Activated naive CD4-positive, alpha-beta T cell treated with Interleukin-2 at 50 U/mL for 16 hours (primary cell): Measurements from ENCODE around the gene AP5Z1.

Source experiments
- DNase-seq: peaks from one replicate; pipeline ENCODE4 v3.0.0-alpha.2; 2020

Gene AP5Z1

GRCh38 chr7:4775250-4775847 lies at the start of gene AP5Z1:
AP5Z1 (plus strand) TSS chr7:4775623; CDS start chr7:4775716, 93 bp downstream.
- peak; percentile 97 for DNase-seq

DNA sequence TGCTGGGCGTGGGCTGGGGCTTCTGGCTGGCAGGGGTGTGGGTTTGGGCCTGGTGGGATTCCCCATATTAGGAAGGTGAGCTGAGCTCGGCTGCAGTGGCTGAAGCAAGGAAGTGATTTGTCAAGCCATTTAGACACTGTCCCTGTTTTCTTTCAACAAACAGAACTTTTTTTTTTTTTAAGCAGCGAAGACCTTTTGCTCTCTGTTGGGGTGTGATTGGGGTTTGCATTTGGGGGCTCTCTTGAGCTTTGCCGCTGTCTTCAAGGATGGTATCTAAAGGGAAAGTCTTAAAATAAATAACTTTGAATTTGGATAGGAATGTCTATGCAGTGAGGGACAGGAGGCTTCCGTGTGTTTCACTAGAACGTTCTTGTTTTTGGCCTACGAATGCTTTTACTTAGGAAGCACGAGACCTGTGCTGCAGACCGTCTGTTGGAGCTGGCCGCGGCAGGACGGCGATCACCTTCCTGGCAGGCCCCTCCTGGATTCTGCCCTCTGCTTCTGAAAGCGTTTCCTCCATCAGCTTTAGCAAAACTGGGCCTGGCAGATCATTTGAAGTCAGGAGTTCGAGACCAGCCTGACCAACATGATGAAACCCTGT lies 49.5 kb upstream of the AP5Z1 start:
- DNase-seq = no peak

GRCh38 chr7:4726566-4726965 lies 48.9 kb upstream of the AP5Z1 start:
- DNase-seq = no peak

DNA sequence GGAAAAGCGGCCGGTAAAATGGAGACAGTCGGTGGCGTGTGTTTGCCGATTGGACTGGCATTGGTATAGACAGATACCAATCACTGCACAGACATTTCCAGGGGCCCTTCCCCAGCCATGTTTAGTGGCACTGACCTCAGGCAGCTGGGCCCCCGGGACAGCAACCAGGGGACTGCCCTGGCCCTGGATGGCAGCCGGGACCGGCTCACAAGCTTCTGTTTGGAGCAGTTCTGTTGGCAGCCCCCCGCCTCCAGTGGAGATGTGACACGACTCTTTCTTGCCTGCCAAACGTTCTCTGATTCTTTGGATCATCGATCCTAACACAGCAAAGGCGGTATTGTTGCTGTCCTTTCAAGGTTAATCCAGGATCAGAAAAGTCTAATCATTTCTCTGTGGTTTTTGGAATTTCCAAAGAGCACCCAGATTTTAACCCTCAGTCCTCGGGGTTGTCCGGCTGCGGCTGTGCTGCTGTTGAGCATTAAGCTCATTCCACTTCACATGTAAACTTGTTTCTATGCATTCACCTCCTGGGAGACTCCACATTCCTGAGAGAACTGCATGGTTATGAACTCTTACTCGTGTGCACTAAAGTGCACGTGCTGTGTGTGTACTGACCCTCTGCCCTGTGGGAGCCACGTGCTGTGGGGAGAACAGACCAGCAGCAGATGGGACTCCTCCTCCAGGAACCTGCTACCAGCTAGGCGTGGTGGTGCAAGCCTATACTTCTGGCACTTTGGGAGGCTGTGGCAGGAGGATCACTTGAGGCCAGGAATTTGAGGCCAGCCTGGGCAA lies 47.3 kb upstream of the AP5Z1 start:
- no peak for DNase-seq

DNA sequence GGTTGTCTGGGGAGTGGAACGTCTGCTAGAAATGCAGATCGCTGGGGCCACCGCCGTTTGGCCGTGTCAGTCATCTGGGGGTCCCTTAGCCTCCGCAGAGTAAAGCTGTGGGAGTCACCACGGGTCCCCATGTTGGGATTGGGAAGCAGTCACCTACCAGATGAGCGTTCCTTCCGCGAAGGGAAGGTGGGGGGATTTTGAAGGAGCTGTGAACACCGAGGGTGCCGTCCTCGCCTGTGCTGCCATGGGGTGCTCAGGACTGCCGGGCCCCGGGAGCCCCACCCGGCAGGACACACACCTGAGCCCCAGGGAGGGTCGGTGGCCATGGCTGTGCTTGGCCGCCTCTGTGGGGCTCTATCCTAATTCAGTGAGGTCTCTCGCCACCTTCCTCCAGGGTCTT lies 46.2 kb upstream of the AP5Z1 start:
- DNase-seq = no peak

DNA sequence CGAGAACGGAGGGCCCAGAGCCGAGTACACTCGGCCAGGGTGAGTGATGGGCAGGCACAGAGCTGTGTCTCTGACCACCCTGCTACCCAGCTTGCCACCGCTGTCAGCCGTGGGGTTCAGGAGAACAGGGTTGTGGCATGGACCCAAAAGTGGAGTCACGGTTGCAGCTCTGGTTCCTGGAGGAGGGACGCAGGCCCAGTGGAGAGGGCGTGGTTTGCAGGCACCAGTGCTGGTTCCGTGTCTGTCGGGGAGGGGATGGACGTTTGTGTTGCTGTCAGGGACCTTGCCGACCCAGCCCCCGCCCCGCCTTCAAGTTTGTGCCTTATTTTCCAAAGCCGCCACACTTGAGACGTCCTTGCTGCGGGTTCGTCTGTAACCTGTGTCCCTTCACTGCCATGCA lies 45.1 kb upstream of the AP5Z1 start:
- no peak for DNase-seq

GRCh38 chr7:4730971-4731370 lies 44.5 kb upstream of the AP5Z1 start:
- no peak for DNase-seq

GRCh38 chr7:4731803-4732202 lies 43.6 kb upstream of the AP5Z1 start:
- no peak for DNase-seq

DNA sequence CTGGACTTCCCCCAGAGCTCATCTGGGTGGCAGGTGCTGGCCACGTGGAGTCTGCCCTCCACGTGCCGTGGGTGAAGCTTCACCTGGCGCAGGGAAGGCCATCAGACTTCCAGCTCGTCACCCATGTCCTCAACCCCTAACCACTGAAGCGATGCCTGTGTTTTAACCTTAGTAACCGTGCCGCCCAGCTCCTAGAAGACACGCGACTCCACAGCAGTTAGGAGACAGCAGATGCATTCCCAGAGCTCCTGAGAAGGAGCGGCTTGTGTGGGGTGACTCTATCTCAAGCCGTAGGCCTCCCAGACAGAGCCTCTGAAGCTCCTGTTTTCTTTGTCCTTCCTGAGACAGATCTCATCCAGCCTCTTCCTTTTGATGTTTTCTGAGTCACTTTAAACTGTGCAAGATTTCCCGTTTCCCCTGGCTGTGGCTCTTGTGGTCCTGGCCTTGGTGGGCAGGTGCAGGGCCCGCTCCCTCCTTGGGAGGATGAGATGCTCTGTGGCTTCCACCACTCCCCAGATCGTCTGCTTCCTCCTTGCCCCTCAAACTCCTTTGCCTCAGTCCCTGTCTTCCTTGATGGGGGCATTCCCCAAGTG lies 41.4 kb upstream of the AP5Z1 start:
- no peak for DNase-seq

DNA sequence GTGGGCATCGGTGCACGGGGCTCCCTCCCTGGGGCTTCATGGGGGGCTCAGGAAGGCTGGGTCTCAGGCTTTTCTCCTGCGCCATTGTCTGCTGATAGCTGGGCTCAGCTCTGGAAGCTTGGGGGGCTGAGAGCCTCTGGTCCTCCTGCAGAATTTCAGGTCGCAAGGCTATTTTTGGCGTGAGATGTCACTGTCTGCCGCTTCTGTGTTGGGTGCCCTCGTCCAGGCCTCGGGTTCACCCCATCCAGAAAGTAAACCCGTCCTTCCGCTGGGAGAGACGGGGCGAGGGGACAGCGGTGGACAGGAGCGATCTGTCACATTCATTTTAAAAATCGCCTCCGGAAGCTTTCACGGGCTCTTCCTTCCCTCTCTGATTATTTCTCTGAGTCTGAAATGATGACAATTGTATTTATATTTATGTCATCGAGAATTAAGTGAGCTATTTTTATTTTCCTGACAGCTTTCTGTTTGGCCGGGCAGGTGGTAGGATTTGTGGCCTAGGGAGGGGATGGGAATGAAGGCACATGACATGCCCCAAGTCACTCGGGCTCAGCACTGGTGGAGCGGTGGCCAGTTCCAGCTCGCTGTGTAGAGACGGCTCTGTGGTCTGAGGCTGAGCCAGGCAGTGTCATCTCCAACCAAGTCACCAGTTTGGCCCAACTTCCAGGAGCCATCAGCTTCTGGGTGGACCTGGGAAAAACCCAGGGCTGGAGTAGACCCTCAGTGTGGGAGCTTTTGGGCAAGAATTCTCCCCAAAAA lies 40.7 kb upstream of the AP5Z1 start:
- no peak for DNase-seq

- no peak for DNase-seq
Observed at GRCh38 chr7:4737300-4737699, 38.1 kb upstream of the AP5Z1 start.

GRCh38 chr7:4738711-4739527 lies 36.5 kb upstream of the AP5Z1 start:
- peak; percentile 16 for DNase-seq

DNA sequence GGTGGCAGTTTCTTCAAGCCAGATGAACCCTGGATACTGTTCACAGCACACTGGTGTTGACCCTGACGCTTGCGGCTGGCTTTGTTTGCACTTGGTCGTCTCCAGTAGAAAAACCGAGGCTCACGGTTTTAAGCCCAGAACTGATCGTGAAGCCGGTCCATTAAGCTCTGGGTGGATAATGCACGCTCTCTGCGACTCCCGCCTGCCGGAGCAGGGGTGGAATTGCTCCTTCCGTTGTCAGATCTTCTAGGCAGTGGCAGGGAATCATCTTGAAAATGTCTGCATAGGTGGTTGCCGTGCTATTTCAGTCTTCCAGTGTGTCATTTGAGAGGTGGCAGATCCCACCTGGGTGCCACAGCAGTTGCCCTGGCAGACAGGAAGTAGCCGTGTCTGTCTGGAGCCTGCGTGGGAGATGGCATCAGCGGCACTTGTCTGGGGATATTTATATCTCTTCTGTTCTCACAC lies 35.9 kb upstream of the AP5Z1 start:
- DNase-seq = peak; percentile 42

DNA sequence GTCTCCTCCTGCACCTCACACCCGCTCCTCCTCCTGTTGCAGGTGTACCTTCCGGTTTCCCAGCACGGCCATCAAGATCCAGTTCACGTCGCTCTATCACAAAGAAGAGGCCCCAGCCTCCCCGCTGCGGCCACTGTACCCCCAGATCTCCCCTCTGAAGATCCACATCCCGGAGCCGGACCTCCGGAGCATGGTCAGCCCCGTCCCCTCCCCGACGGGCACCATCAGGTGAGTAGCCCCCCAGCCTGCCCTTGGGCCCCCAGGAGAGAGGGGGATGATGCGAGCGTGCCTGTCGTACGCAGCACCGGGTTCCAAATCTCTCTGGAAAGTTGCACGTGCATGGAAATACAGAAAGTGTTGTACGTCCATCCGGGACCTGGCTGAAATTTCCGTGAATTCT lies 34.6 kb upstream of the AP5Z1 start:
- DNase-seq = no peak

DNA sequence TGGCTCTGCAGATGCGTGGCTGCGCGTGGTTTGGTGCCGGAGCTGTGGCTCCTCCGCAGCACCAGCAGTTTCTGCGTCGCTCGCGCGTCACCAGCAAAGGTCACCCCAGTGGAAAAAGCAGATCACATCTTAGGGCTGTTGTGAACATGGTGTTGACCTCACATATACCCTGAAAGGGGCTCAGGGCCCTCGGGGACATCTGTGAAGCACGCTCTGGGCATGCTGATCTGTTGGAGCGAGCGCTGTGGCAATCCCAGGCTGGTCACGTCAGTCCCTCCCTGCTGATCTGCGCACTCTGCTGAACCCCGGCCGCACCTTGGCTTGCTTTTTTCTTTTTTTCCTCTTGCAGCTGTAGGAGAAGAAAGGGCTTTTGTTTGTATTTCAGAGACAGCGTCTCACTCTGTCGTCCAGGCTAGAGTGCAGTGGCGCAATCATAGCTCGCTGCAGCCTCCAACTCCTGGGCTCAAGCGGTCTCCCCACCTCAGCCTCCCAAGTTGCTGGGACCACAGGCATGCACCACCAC lies 33.3 kb upstream of the AP5Z1 start:
- no peak for DNase-seq

- DNase-seq = no peak
Observed at GRCh38 chr7:4742852-4743251, 32.6 kb upstream of the AP5Z1 start.

DNA sequence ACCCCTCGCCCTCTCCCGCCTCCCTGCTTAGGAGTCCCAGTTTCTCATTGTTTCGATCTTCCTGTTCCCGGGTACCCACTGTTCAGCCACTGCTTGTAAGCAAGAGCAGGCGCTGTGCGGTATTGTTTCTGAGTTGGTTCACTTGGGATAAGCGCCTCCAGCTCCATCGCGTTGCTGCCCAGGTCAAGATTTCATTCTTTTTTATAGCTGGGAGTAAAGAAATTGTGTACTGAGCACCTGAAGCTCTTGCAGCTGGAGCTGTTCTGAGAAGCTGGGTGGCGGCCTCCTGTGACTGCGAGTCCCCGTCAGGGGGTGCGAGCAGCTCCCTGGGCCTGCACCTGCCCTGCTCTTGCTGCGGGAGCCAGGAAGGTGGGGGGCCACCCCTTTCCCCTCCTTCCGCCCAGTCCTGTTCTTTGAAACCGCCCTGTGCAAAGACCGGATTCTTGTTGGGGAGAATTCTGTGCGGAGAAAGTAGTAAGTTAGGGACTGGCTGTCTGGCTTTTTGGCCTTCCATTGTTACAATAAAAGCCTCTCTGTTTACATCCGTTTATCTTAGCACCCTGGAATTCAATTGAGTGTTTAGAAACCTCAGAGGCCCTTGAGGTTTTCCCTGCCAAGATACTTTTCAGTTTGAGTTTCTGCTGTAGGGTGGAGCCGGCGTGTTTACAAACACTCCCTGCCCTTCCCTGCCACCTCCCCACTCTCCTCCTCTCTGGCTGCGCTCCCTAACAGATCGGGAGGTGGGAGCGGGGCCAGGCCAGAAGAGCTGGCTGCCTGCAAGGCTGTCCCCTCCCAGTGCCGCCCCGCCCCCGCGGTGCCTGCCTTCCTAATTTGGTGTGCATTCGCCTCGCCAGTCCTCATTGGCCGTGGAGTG lies 30.8 kb upstream of the AP5Z1 start:
- peak; percentile 74 for DNase-seq

GRCh38 chr7:4745265-4745919 lies 30.0 kb upstream of the AP5Z1 start:
- no peak for DNase-seq

- DNase-seq = peak; percentile 23
Observed at GRCh38 chr7:4745971-4746919, 29.2 kb upstream of the AP5Z1 start.
